Suprapubic skin (tissue), 4 donors: ENCODE results near the gene CLSTN1. TPM values are rescaled to one million over a fixed set of nuclear protein-coding genes. Genes with fewer than 3 reads are reported as not detected.

Experiments used
- DNase-seq, 2 donors: peaks; one replicate each; pipeline ENCODE4 v3.0.0-alpha.2; 2019; ENCODE audit warnings: low spot score in 2 of 2
- H3K27ac ChIP-seq: fragments of 200-600 bp; sonication (generic); one replicate; pipeline ENCODE4 v1.5.1; 2019
- H3K27me3 ChIP-seq: fragments of 200-600 bp; sonication (generic); one replicate; pipeline ENCODE4 v1.5.1; 2019
- H3K36me3 ChIP-seq: fragments of 200-600 bp; sonication (generic); one replicate; pipeline ENCODE4 v1.5.1; 2019
- H3K4me1 ChIP-seq: fragments of 200-600 bp; sonication (generic); one replicate; pipeline ENCODE4 v1.5.1; 2019
- H3K4me3 ChIP-seq: fragments of 200-600 bp; sonication (generic); one replicate; pipeline ENCODE4 v1.5.1; 2019; ENCODE audit warnings: mild to moderate bottlenecking
- H3K9me3 ChIP-seq: fragments of 200-600 bp; sonication (generic); one replicate; pipeline ENCODE4 v1.5.1; 2019
- CTCF ChIP-seq, 2 donors: fragments of 200-600 bp in 1 of 2; fragments of 450-650 bp in 1 of 2; sonication (generic) in 1 of 2; IDR thresholded peaks; one replicate each; pipeline ENCODE4 v1.5.1; 2016 to 2019; ENCODE audit warnings: antibody characterized with exemption in 2 of 2, mild to moderate bottlenecking in 1 of 2, moderate library complexity in 1 of 2
- EP300 ChIP-seq: sonication (generic); formaldehyde crosslinking; IDR thresholded peaks from one replicate; pipeline ENCODE4 v1.6.1; 2017; ENCODE audit warnings: antibody characterized with exemption
- POLR2A ChIP-seq, 2 donors: fragments of 450-650 bp; IDR thresholded peaks; one replicate each; pipeline ENCODE4 v1.6.1; 2017; ENCODE audit warnings: antibody characterized with exemption in 2 of 2, mild to moderate bottlenecking in 2 of 2, moderate library complexity in 2 of 2
- POLR2AphosphoS5 ChIP-seq, 3 donors: sonication (generic); formaldehyde crosslinking; IDR thresholded peaks; one replicate each; pipeline ENCODE4 v1.6.1; 2017; ENCODE audit warnings: antibody characterized with exemption in 3 of 3
- WGBS: methylation state at CpG from one replicate; pipeline ENCODE4 v1.1.5; 2018; 5-methylcytosine and 5-hydroxymethylcytosine counted together
- total RNA-seq, 4 donors: library from RNA; depleted of rRNA; stranded (reverse); fragments of >200 nt; gene quantifications; one replicate each; pipeline ENCODE4 v1.1.0, GENCODE V29; 2016

CLSTN1 gene
- total RNA-seq, 4 donors from 2014 or later: 118 to 202 (median 165) TPM

DNA sequence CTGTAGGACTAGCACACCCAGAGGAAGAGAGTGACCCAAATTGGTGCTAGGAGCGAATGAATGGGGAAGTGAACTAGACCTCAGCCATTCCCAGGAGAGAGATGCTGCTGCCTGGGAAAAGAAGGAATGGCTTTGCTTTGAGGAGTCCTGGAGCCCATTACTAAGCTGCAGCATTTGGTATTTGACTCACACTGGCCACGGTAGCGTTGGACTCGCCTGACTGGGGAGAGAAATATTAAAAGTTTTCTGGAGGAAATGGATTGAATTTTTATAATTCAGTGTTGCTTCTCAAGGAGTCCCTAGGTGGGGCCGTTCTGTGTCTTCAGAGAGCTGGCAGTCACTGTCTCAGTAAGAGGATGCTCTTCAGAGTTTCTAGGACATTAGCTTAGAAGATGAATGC lies 132.1 kb downstream of the CLSTN1 start:
- Histone ChIP-seq H3K4me3 (no peak overlapping the region), H3K36me3 (peaks cover 3% of the 10 kb centered on the region), H3K27ac (no peak overlapping the region), H3K27me3 (no peaks in the 10 kb centered on the region), H3K4me1 (peaks cover 36% of the 10 kb centered on the region), H3K9me3 (no peaks in the 10 kb centered on the region)
- WGBS: 74% methylated on average over 5 of the region's 5 CpGs
- DNase-seq: no peak
- TF ChIP-seq POLR2A (IDR thresholded peaks at IDR 0.05) (no peak), EP300 (no peak), POLR2AphosphoS5 (IDR thresholded peaks at IDR 0.05) (no peak), CTCF (IDR thresholded peaks at IDR 0.05) (no peak)

- H3K27me3 ChIP-seq: no peaks in the 10 kb centered on the region
- WGBS: 73% methylated on average over 6 of the region's 6 CpGs
- no peaks in the 10 kb centered on the region for H3K9me3 ChIP-seq
- peaks cover 36% of the 10 kb centered on the region for H3K4me1 ChIP-seq
- no peak overlapping the region for H3K27ac ChIP-seq
- DNase-seq: no peak
- H3K36me3 ChIP-seq: peaks cover 3% of the 10 kb centered on the region
- H3K4me3 ChIP-seq: no peak overlapping the region
- TF ChIP-seq POLR2A (IDR thresholded peaks at IDR 0.05) (no peak), EP300 (no peak), CTCF (IDR thresholded peaks at IDR 0.05) (no peak), POLR2AphosphoS5 (IDR thresholded peaks at IDR 0.05) (no peak)
Observed at GRCh38 chr1:9691108-9691445, 132.7 kb downstream of the CLSTN1 start.

GRCh38 chr1:9690440-9691107 lies 133.2 kb downstream of the CLSTN1 start:
- Histone ChIP-seq H3K4me1 (peaks cover 36% of the 10 kb centered on the region), H3K9me3 (no peaks in the 10 kb centered on the region), H3K27ac (no peak overlapping the region), H3K36me3 (peaks cover 3% of the 10 kb centered on the region), H3K4me3 (peak overlapping the region; percentile 82), H3K27me3 (no peaks in the 10 kb centered on the region)
- DNase-seq: no peak
- WGBS: 55% methylated on average over 5 of the region's 14 CpGs
- TF ChIP-seq EP300: no peak
- TF ChIP-seq CTCF (IDR thresholded peaks at IDR 0.05): no peak
- TF ChIP-seq POLR2A (IDR thresholded peaks at IDR 0.05): no peak
- no peak for TF ChIP-seq POLR2AphosphoS5 (IDR thresholded peaks at IDR 0.05)

DNA sequence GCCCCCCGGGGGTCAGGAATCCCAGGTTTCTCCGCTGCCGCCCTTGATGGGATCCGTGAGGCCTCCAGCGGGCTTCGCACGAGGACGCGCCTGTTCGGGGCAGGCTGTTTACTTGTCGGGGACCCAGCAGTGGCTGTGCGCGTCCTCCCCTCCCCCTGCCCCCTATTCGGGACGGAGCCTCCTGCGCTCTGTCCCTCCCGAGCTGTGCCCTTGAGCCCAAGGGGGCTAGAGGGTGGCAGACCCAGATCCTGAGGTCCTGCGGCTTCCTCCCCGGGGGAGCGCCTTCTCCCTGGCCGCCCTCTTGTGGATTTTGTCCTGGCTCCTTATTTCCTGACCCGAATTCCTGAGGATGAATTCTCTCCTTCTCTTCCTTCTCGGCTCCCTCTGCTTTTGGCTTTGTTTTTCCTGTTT lies 133.8 kb downstream of the CLSTN1 start:
- Histone ChIP-seq H3K9me3 (no peaks in the 10 kb centered on the region), H3K27me3 (no peaks in the 10 kb centered on the region), H3K4me3 (peak overlapping the region; percentile 82), H3K4me1 (peaks cover 36% of the 10 kb centered on the region), H3K36me3 (peaks cover 3% of the 10 kb centered on the region), H3K27ac (peak overlapping the region; percentile 7)
- TF ChIP-seq EP300: no peak
- TF ChIP-seq CTCF (IDR thresholded peaks at IDR 0.05): no peak
- no peak for TF ChIP-seq POLR2A (IDR thresholded peaks at IDR 0.05)
- TF ChIP-seq POLR2AphosphoS5 (IDR thresholded peaks at IDR 0.05): no peak
- DNase-seq: no peak
- 7% methylated on average over 23 of the region's 23 CpGs for WGBS

DNA sequence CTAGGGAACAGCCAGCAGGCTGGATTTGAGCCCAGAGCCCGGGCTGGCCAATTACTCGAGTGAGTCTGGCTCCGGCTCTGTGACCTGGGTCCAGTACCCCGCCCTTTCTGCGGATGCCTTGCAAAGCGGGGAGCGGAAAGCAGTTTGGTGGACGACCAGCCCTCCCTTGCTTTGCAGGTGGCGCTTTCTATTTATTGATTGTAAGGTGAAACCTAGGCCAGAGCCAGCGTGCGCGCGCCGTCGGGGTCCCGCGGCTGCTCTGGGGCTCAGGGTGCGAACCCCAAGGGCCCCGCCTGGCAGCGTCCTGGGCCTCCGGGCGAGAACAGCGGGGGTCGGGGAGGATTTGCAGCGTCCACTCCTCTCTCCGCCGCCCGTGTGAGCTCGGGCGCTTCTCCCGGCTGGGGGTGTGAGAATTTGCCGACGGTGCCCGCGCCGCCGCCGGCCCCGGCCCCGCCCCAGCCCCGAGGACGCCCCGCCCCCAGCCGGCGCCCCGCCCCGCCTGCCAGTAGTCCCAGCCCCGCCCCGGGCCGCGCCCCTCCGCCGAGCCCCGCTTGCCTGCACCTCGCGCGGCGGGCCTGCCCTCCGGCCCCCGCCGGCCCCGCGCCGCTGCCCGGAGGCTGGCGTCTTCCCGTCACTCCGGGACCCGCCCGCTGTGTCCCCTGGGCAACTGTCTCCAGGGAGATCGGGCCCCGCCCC lies 134.6 kb downstream of the CLSTN1 start:
- peak; percentile 84 to 88 for DNase-seq
- no peaks in the 10 kb centered on the region for H3K27me3 ChIP-seq
- 2% methylated on average over 14 of the region's 72 CpGs for WGBS
- no peak for TF ChIP-seq POLR2AphosphoS5 (IDR thresholded peaks at IDR 0.05)
- no peak for TF ChIP-seq CTCF (IDR thresholded peaks at IDR 0.05)
- no peak for TF ChIP-seq EP300
- TF ChIP-seq POLR2A (IDR thresholded peaks at IDR 0.05): no peak
- H3K4me3 ChIP-seq: peak overlapping the region; percentile 82
- H3K36me3 ChIP-seq: peaks cover 3% of the 10 kb centered on the region
- H3K9me3 ChIP-seq: no peaks in the 10 kb centered on the region
- no peak overlapping the region for H3K27ac ChIP-seq
- H3K4me1 ChIP-seq: peaks cover 36% of the 10 kb centered on the region
